Tibial artery (tissue), 4 donors: ENCODE results near the gene ATP2A3.

Source experiments
- DNase-seq, 2 donors: peaks; one replicate each; pipeline ENCODE4 v3.0.0-alpha.2; 2019
- H3K27ac ChIP-seq, 2 donors: fragments of 200-600 bp; sonication (generic) in 1 of 2; 1 replicate in 1 of 2; 2 replicates in 1 of 2; pipeline ENCODE4 v1.5.1; 2018 to 2019; ENCODE audit warnings: mild to moderate bottlenecking in 1 of 2
- H3K27me3 ChIP-seq, 2 donors: fragments of 200-600 bp; sonication (generic) in 1 of 2; one replicate each; pipeline versions ENCODE4 v1.5.1 to v1.6.0; 2016 to 2019
- H3K36me3 ChIP-seq, 3 donors: fragments of 200-600 bp; sonication (generic) in 2 of 3; one replicate each; pipeline ENCODE4 v1.5.1; 2016 to 2019; ENCODE audit warnings: mild to moderate bottlenecking in 2 of 3
- H3K4me1 ChIP-seq, 4 donors: fragments of 200-600 bp; sonication (generic) in 2 of 4; 1 replicate in 3 of 4; 2 replicates in 1 of 4; pipeline ENCODE4 v1.5.1; 2016 to 2019
- H3K4me3 ChIP-seq, 2 donors: fragments of 200-600 bp; sonication (generic) in 1 of 2; 1 replicate in 1 of 2; 2 replicates in 1 of 2; pipeline ENCODE4 v1.5.1; 2018 to 2019; ENCODE audit warnings: mild to moderate bottlenecking in 2 of 2
- H3K9me3 ChIP-seq, 3 donors: fragments of 200-600 bp; sonication (generic) in 1 of 3; one replicate each; pipeline ENCODE4 v1.5.1; 2016 to 2019
- CTCF ChIP-seq, 2 experiments: fragments of 200-600 bp in 1 of 2; fragments of 450-650 bp in 1 of 2; IDR thresholded peaks; one replicate each; pipeline ENCODE4 v1.5.1; 2017 to 2019; ENCODE audit warnings: antibody characterized with exemption in 2 of 2, mild to moderate bottlenecking in 1 of 2, moderate library complexity in 1 of 2
- intact Hi-C: fragments of 100-400 bp; cut with DNase I; formaldehyde crosslinking; loops from one replicate; pipeline ENCODE4 v1.15.0; 2023; ENCODE audit warnings: low total_unique reads

ATP2A3 gene

GRCh38 chr17:3979290-3979611 lies 15.0 kb upstream of the ATP2A3 start:
- Histone ChIP-seq H3K9me3 (peaks cover 0 to 9% (median 7%) of the 10 kb centered on the region in 3 donors), H3K4me3 (no peak overlapping the region), H3K27me3 (no peaks in the 10 kb centered on the region), H3K27ac (no peak overlapping the region), H3K36me3 (no peaks in the 10 kb centered on the region), H3K4me1 (peaks cover 0 to 29% (median 17%) of the 10 kb centered on the region in 4 donors)
- intact Hi-C loops, result no loop called here
- DNase-seq, result no peak
- no peak for TF ChIP-seq CTCF (IDR thresholded peaks at IDR 0.05)

- Histone ChIP-seq H3K36me3 (no peaks in the 10 kb centered on the region), H3K4me3 (no peak overlapping the region), H3K27ac (no peak overlapping the region), H3K9me3 (peaks cover 0 to 9% (median 7%) of the 10 kb centered on the region in 3 donors), H3K4me1 (peaks cover 0 to 23% (median 17%) of the 10 kb centered on the region in 4 donors), H3K27me3 (no peaks in the 10 kb centered on the region)
- no peak for TF ChIP-seq CTCF (IDR thresholded peaks at IDR 0.05)
- DNase-seq, result no peak
- intact Hi-C loops, result no loop called here
These were observed 14.4 kb upstream of the ATP2A3 start for GRCh38 chr17:3978421-3979289.

- Histone ChIP-seq H3K27ac (no peak overlapping the region), H3K9me3 (peaks cover 0 to 9% (median 7%) of the 10 kb centered on the region in 3 donors), H3K27me3 (peaks cover 0 to 5% of the 10 kb centered on the region in 2 donors), H3K4me1 (peaks cover 0 to 23% (median 17%) of the 10 kb centered on the region in 4 donors), H3K4me3 (no peak overlapping the region), H3K36me3 (no peaks in the 10 kb centered on the region)
- intact Hi-C loops, result no loop called here
- TF ChIP-seq CTCF (IDR thresholded peaks at IDR 0.05), result no peak
- no peak for DNase-seq
These were observed 13.2 kb upstream of the ATP2A3 start for GRCh38 chr17:3977387-3977786.

GRCh38 chr17:3976675-3977171 lies 12.5 kb upstream of the ATP2A3 start:
- Histone ChIP-seq H3K4me3 (no peak overlapping the region), H3K4me1 (peaks cover 0 to 23% (median 17%) of the 10 kb centered on the region in 4 donors), H3K9me3 (peaks cover 0 to 9% (median 7%) of the 10 kb centered on the region in 3 donors), H3K27ac (no peak overlapping the region), H3K36me3 (no peaks in the 10 kb centered on the region), H3K27me3 (peaks cover 0 to 5% of the 10 kb centered on the region in 2 donors)
- TF ChIP-seq CTCF (IDR thresholded peaks at IDR 0.05), result no peak
- peak; percentile 59 to 91 for DNase-seq
- intact Hi-C loops, result no loop called here

GRCh38 chr17:3974980-3975379 lies 10.7 kb upstream of the ATP2A3 start:
- Histone ChIP-seq H3K27me3 (peaks cover 0 to 5% of the 10 kb centered on the region in 2 donors), H3K9me3 (peaks cover 0 to 9% (median 7%) of the 10 kb centered on the region in 3 donors), H3K4me3 (no peak overlapping the region), H3K36me3 (no peaks in the 10 kb centered on the region), H3K27ac (no peak overlapping the region), H3K4me1 (peaks cover 0 to 23% (median 17%) of the 10 kb centered on the region in 4 donors)
- intact Hi-C loops, result no loop called here
- TF ChIP-seq CTCF (IDR thresholded peaks at IDR 0.05), result no peak
- DNase-seq, result no peak
